GM12891 (cell line): ENCODE results near the gene CNIH2.
"Not testable (repeated sequence)": the region's sequence is repeated elsewhere in the genome, so short reads cannot be mapped to it uniquely, and the experiment has no call there.

Experiments used
- PAX5 ChIP-seq: IDR thresholded peaks from 2 replicates; pipeline ENCODE4 v1.6.1; 2011; ENCODE audit warnings: low read length, moderate library complexity, mild to moderate bottlenecking; ENCODE audit not compliant: insufficient read depth, severe bottlenecking
- POLR2A ChIP-seq: IDR thresholded peaks from 2 replicates; pipeline ENCODE4 v1.6.1; 2011; ENCODE audit warnings: low read depth, low read length, control low read depth
- POLR2AphosphoS5 ChIP-seq: IDR thresholded peaks from 2 replicates; pipeline ENCODE4 v1.6.1; 2011; ENCODE audit warnings: low read depth, low read length, control low read depth
- POU2F2 ChIP-seq: IDR thresholded peaks from 2 replicates; pipeline ENCODE4 v1.6.1; 2011; ENCODE audit warnings: low read depth, mild to moderate bottlenecking, control low read depth, low read length, moderate library complexity
- SPI1 ChIP-seq: IDR thresholded peaks from 2 replicates; pipeline ENCODE4 v1.6.1; 2011; ENCODE audit warnings: low read depth, low read length, control low read depth
- TAF1 ChIP-seq: IDR thresholded peaks from 2 replicates; pipeline ENCODE4 v1.6.1; 2011; ENCODE audit warnings: low read depth, low read length, control low read depth

DNA sequence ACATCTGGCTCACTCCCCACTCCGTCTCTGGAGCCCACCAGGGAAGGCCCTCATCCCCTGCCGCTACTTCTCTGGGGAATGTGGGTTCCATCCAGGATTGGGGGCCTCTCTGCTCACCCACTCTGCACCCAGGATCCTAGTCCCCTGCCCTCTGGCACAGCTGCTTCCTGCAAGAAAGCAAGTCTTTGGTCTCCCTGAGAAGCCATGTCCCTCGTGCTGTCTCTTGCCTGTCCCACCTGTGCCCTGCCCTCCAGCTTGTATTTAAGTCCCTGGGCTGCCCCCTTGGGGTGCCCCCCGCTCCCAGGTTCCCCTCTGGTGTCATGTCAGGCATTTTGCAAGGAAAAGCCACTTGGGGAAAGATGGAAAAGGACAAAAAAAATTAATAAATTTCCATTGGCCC, 911 bp upstream of the CNIH2 start:
- not testable (repeated sequence) for TF ChIP-seq POLR2A, POLR2AphosphoS5, POU2F2, PAX5, TAF1, SPI1
